Osteoblast (primary cell): Measurements from ENCODE around the gene NEK5. TPM values are rescaled to one million over a fixed set of nuclear protein-coding genes. Genes with fewer than 3 reads are reported as not detected.

ENCODE experiments used
- DNase-seq: peaks from one replicate; pipeline ENCODE4 v3.0.0; 2011; ENCODE audit warnings: low spot score, mixed read lengths; ENCODE audit not compliant: insufficient read length; ENCODE audit errors: missing footprints
- H2AFZ ChIP-seq: 2 replicates; pipeline ENCODE4 v1.6.0; 2011; ENCODE audit warnings: mild to moderate bottlenecking, low read length
- H3K27ac ChIP-seq: 2 replicates; pipeline ENCODE4 v1.5.1; 2011; ENCODE audit warnings: mild to moderate bottlenecking, low read depth, low read length, moderate library complexity
- H3K27me3 ChIP-seq: 2 replicates; pipeline ENCODE4 v1.6.0; 2012; ENCODE audit warnings: mild to moderate bottlenecking, control low read depth, inconsistent platforms, low read length, moderate library complexity; ENCODE audit not compliant: insufficient read depth
- H3K36me3 ChIP-seq: 2 replicates; pipeline ENCODE4 v1.5.1; 2011; ENCODE audit warnings: mild to moderate bottlenecking, low read length, control low read depth, moderate library complexity; ENCODE audit not compliant: insufficient read depth
- H3K4me1 ChIP-seq: 2 replicates; pipeline ENCODE4 v1.5.1; 2011; ENCODE audit warnings: mild to moderate bottlenecking, low read length, control low read depth, moderate library complexity; ENCODE audit not compliant: insufficient read depth
- H3K4me2 ChIP-seq: 2 replicates; pipeline ENCODE4 v1.6.0; 2011; ENCODE audit warnings: mild to moderate bottlenecking, low read length; ENCODE audit not compliant: insufficient read depth
- H3K4me3 ChIP-seq: fragments of 200-600 bp; sonication (generic); 3 replicates; pipeline ENCODE4 v1.5.1; 2012; ENCODE audit warnings: mild to moderate bottlenecking, low read length, inconsistent platforms; ENCODE audit not compliant: insufficient read depth
- H3K79me2 ChIP-seq: 2 replicates; pipeline ENCODE4 v1.6.0; 2012; ENCODE audit warnings: mild to moderate bottlenecking, low read length, control low read depth, inconsistent platforms; ENCODE audit not compliant: insufficient read depth
- H3K9me3 ChIP-seq: 2 replicates; pipeline ENCODE4 v1.5.1; 2011; ENCODE audit warnings: low read depth, low read length, control low read depth
- H4K20me1 ChIP-seq: 2 replicates; pipeline ENCODE4 v1.6.0; 2012; ENCODE audit warnings: mild to moderate bottlenecking, low read length, control low read depth; ENCODE audit not compliant: insufficient read depth
- total RNA-seq: library from RNA; depleted of rRNA; stranded (reverse); fragments of >200 nt; gene quantifications from 2 replicates; pipeline ENCODE4 v1.2.3, GENCODE V29; 2012
- TF ChIP-seq, protein P1 (sequence below): IDR thresholded peaks from 2 replicates; pipeline ENCODE4 v1.5.1; 2011; ENCODE audit warnings: mild to moderate bottlenecking, low read depth, low read length, moderate library complexity; ENCODE audit errors: extremely low read depth

Gene NEK5
- total RNA-seq, 1 donor: 0.36 TPM

DNA sequence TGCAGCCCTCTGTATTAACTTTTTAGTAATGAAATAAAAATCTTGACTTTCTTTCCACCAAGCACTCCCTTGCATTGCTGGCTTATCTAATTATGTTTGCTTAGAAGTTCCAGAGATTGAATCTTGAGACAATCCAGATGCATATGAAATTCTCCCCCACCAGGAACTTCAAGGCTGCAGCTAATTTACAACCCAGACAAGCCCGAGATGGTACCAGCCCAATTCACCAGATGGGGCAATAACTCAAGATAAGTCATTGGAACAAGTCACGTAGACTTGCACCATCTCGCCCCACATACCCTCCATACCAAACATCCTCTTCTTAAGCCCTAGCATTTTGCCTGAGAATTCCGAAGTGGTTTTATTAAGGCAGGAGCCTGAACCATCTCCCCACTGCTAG, 75.4 kb downstream of the NEK5 start:
- Histone ChIP-seq H4K20me1 (no peaks in the 10 kb centered on the region), H3K4me2 (no peak overlapping the region), H3K27me3 (no peaks in the 10 kb centered on the region), H3K27ac (no peak overlapping the region), H3K9me3 (no peaks in the 10 kb centered on the region), H3K4me3 (no peak overlapping the region), H2AFZ (no peak overlapping the region), H3K4me1 (no peaks in the 10 kb centered on the region), H3K79me2 (no peaks in the 10 kb centered on the region), H3K36me3 (no peaks in the 10 kb centered on the region)
- DNase-seq: no peak
- TF ChIP-seq, protein P1, sequence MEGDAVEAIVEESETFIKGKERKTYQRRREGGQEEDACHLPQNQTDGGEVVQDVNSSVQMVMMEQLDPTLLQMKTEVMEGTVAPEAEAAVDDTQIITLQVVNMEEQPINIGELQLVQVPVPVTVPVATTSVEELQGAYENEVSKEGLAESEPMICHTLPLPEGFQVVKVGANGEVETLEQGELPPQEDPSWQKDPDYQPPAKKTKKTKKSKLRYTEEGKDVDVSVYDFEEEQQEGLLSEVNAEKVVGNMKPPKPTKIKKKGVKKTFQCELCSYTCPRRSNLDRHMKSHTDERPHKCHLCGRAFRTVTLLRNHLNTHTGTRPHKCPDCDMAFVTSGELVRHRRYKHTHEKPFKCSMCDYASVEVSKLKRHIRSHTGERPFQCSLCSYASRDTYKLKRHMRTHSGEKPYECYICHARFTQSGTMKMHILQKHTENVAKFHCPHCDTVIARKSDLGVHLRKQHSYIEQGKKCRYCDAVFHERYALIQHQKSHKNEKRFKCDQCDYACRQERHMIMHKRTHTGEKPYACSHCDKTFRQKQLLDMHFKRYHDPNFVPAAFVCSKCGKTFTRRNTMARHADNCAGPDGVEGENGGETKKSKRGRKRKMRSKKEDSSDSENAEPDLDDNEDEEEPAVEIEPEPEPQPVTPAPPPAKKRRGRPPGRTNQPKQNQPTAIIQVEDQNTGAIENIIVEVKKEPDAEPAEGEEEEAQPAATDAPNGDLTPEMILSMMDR: no peak

DNA sequence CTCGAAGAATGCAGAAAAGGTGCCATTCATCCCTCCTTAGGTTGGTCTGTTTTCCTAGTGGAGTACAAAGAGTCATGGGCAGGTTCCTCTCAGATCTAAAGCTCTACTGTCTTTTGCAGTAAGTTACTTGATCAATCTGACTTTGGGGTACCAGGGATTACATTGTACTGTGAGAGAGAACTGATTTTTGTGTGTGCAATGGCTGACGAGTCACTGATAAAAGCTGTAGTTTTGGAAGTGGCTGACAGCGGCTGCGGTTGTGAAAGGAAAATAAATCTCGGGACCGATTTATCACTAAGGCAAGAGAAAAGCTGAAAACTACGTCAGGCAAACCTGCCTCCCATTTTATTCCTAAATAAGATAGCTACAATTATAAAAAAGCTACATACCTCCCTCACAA, 77.5 kb downstream of the NEK5 start:
- TF ChIP-seq, protein P1: no peak
- H3K27ac ChIP-seq: no peak overlapping the region
- H3K9me3 ChIP-seq: no peaks in the 10 kb centered on the region
- no peaks in the 10 kb centered on the region for H3K4me1 ChIP-seq
- H3K27me3 ChIP-seq: no peaks in the 10 kb centered on the region
- no peak overlapping the region for H3K4me3 ChIP-seq
- H4K20me1 ChIP-seq: no peaks in the 10 kb centered on the region
- no peak overlapping the region for H3K4me2 ChIP-seq
- DNase-seq: no peak
- no peaks in the 10 kb centered on the region for H3K79me2 ChIP-seq
- no peaks in the 10 kb centered on the region for H3K36me3 ChIP-seq
- H2AFZ ChIP-seq: no peak overlapping the region

DNA sequence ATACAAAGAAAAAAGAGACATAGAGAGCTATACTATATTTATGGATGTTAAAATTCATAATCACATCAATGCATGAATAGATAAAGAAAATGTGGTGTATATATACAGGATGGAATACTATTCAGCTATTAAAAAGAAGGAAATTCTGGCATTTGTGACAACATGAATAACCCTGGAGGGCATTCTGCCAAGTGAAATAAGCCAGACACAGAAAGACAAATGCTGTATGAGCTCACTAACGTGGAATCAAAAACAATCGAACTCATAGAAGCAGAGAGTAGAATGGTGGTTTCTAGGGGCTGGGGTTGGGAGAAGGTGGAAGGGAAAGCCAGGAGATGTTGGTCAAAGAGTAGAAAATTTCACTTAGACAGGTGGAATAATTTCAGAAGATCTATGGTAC, 80.4 kb downstream of the NEK5 start:
- no peaks in the 10 kb centered on the region for H3K79me2 ChIP-seq
- H2AFZ ChIP-seq: no peak overlapping the region
- H3K4me3 ChIP-seq: no peak overlapping the region
- H3K36me3 ChIP-seq: no peaks in the 10 kb centered on the region
- no peak overlapping the region for H3K4me2 ChIP-seq
- H3K27ac ChIP-seq: no peak overlapping the region
- H3K27me3 ChIP-seq: no peaks in the 10 kb centered on the region
- TF ChIP-seq, protein P1: no peak
- no peaks in the 10 kb centered on the region for H4K20me1 ChIP-seq
- peak; percentile 25 for DNase-seq
- no peaks in the 10 kb centered on the region for H3K4me1 ChIP-seq
- no peaks in the 10 kb centered on the region for H3K9me3 ChIP-seq

DNA sequence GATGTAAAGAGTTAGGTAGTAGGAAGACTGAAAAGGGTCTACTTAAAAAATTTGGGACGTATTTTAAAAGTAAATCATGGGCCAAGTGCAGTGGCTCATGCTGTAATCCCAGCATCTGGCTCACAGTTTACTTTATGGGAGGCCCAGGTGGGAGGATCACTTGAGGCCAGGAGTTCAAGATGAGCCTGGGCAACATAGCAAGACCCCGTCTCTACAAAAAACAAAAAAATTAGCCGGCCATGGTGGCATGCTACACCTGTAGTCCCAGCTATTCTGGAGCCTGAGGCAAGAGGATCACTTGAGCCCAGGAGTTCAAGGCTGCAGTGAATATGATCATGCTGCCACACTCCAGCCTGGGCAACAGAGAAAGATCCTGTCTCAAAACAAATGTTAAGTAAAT, 81.4 kb downstream of the NEK5 start:
- Histone ChIP-seq H3K36me3 (no peaks in the 10 kb centered on the region), H4K20me1 (no peaks in the 10 kb centered on the region), H3K4me1 (no peaks in the 10 kb centered on the region), H3K79me2 (no peaks in the 10 kb centered on the region), H3K27me3 (no peaks in the 10 kb centered on the region), H3K9me3 (no peaks in the 10 kb centered on the region), H3K4me3 (no peak overlapping the region), H3K4me2 (no peak overlapping the region), H2AFZ (no peak overlapping the region), H3K27ac (no peak overlapping the region)
- TF ChIP-seq, protein P1: no peak
- no peak for DNase-seq
